TTC549 (cell line): ENCODE results near the gene DUSP9.
"Not testable (repeated sequence)": the region's sequence is repeated elsewhere in the genome, so short reads cannot be mapped to it uniquely, and the experiment has no call there.

Source experiments
- FAIRE-seq: peaks from 2 replicates; lab custom pipeline; 2012; peaks lifted over from hg19 to GRCh38; lab: Jason Lieb, UNC

DUSP9 gene

GRCh38 chrX:153693216-153694086 lies 46.4 kb downstream of the DUSP9 start:
- FAIRE-seq: no peak

- FAIRE-seq: not testable (repeated sequence)
Observed at GRCh38 chrX:153694256-153694655, 47.3 kb downstream of the DUSP9 start.

GRCh38 chrX:153694687-153695270 lies 47.8 kb downstream of the DUSP9 start:
- FAIRE-seq: no peak

DNA sequence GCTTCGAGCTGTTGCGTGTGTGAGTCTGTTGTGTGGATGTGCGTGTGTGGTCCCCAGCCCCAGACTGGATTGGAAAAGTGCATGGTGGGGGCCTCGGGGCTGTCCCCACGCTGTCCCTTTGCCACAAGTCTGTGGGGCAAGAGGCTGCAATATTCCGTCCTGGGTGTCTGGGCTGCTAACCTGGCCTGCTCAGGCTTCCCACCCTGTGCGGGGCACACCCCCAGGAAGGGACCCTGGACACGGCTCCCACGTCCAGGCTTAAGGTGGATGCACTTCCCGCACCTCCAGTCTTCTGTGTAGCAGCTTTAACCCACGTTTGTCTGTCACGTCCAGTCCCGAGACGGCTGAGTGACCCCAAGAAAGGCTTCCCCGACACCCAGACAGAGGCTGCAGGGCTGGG lies 49.1 kb downstream of the DUSP9 start:
- FAIRE-seq: no peak

GRCh38 chrX:153696538-153696937 lies 49.5 kb downstream of the DUSP9 start:
- FAIRE-seq: not testable (repeated sequence)

DNA sequence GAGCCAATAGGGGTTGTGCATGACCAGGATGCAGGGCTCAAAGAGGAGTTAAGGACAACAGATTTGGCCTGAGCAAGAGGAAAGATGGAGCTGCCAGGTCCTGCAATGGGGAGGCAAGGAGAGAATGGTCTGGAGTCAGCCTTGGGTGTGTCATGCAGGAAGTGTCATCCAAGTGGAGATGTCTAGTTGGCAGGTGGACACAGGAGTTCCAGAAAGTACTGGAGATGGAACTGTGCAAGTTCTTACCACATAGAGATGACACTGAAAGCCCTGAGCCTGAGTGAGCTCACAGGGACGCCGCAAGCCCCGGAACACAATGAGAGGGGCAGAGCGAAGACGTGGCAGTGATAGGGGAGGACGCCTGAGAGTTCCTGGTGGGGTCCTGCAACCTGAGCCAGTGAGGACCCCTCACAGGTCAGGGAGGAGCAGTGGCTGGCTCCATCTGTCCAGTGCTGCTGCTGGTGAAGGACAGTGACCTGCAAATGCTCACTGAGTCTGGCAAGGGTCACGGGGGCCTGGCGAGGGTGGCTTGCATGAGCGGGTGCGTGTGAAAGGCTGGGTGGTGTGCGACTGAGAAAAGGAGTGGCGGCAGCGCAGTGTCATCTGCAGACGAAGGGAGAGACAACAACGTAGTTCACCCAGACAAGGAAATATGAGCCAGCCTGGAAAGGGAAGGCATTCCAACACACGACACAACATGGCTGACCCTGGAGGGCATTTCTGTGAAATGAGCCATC lies 50.2 kb downstream of the DUSP9 start:
- not testable (repeated sequence) for FAIRE-seq

GRCh38 chrX:153697924-153698865 lies 51.2 kb downstream of the DUSP9 start:
- FAIRE-seq: no peak

- not testable (repeated sequence) for FAIRE-seq
Observed at GRCh38 chrX:153699210-153699783, 52.3 kb downstream of the DUSP9 start.

GRCh38 chrX:153699784-153700371 lies 52.9 kb downstream of the DUSP9 start:
- not testable (repeated sequence) for FAIRE-seq

GRCh38 chrX:153700376-153700945 lies 53.5 kb downstream of the DUSP9 start:
- no peak for FAIRE-seq
